ENCODE results near the gene LPAR5.

LPAR5 gene

GRCh38 chr12:6653342-6653741 lies 17.6 kb upstream of the LPAR5 start:
- no peak overlapping the region for H3K27ac ChIP-seq (ENCODE audit: low read depth, low read length, severe bottlenecking)
- no peaks in the 10 kb centered on the region for H3K4me1 ChIP-seq (ENCODE audit: control insufficient read depth, insufficient read depth, low read length, poor library complexity, severe bottlenecking)
- peaks cover 72% of the 10 kb centered on the region for H3K36me3 ChIP-seq (ENCODE audit: control insufficient read depth, insufficient read depth, low read length)
- WGBS, 2 experiments (ENCODE audit: insufficient coverage in 2 of 2), result 90 to 100% methylated on average over 1 of the region's 1 CpG
- no peak overlapping the region for H3K4me3 ChIP-seq (ENCODE audit: extremely low read depth, insufficient read depth, low read length, poor library complexity, severe bottlenecking)
- no peaks in the 10 kb centered on the region for H3K9me3 ChIP-seq (ENCODE audit: control insufficient read depth, low read length)

DNA sequence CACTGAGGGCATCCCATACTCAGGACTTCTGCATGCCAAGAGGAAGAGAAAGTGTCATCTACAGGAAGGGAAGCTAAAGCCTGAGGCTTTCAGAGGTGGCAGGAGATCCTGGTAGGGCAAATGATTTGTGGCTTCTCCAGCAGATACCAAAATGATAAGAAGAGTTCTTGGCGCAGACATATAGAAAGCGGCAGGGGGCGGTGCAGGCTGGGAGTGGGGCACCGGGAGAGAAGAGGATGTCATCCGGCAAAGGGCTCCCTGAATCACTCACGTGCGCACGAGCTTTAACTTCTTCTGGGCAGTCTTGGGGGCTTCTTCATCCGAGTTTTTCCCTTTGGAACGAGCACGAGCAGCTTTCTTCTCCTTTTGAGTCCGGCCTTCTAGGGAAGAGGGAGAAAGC lies 16.6 kb upstream of the LPAR5 start:
- Histone ChIP-seq H3K4me1 (ENCODE audit: control insufficient read depth, insufficient read depth, low read length, poor library complexity, severe bottlenecking) (no peaks in the 10 kb centered on the region), H3K4me3 (ENCODE audit: extremely low read depth, insufficient read depth, low read length, poor library complexity, severe bottlenecking) (no peak overlapping the region), H3K27ac (ENCODE audit: low read depth, low read length, severe bottlenecking) (no peak overlapping the region), H3K9me3 (ENCODE audit: control insufficient read depth, low read length) (no peaks in the 10 kb centered on the region), H3K36me3 (ENCODE audit: control insufficient read depth, insufficient read depth, low read length) (peaks cover 75% of the 10 kb centered on the region)
- 93 to 97% methylated on average over 8 to 11 of the region's 12 CpGs for WGBS, 2 experiments (ENCODE audit: insufficient coverage in 2 of 2)

GRCh38 chr12:6650832-6651231 lies 15.1 kb upstream of the LPAR5 start:
- no peak overlapping the region for H3K27ac ChIP-seq (ENCODE audit: low read depth, low read length, severe bottlenecking)
- H3K9me3 ChIP-seq (ENCODE audit: control insufficient read depth, low read length), result no peaks in the 10 kb centered on the region
- WGBS, 2 experiments (ENCODE audit: insufficient coverage in 2 of 2), result 100% methylated on average over 1 of the region's 8 CpGs
- H3K4me3 ChIP-seq (ENCODE audit: extremely low read depth, insufficient read depth, low read length, poor library complexity, severe bottlenecking), result no peak overlapping the region
- H3K4me1 ChIP-seq (ENCODE audit: control insufficient read depth, insufficient read depth, low read length, poor library complexity, severe bottlenecking), result no peaks in the 10 kb centered on the region
- peaks cover 65% of the 10 kb centered on the region for H3K36me3 ChIP-seq (ENCODE audit: control insufficient read depth, insufficient read depth, low read length)

- 36 to 46% methylated on average over 35 to 37 of the region's 38 CpGs for WGBS, 2 experiments (ENCODE audit: insufficient coverage in 2 of 2)
- H3K4me1 ChIP-seq (ENCODE audit: control insufficient read depth, insufficient read depth, low read length, poor library complexity, severe bottlenecking), result no peaks in the 10 kb centered on the region
- H3K36me3 ChIP-seq (ENCODE audit: control insufficient read depth, insufficient read depth, low read length), result peaks cover 34% of the 10 kb centered on the region
- peak within 1 kb of the TSS; percentile 5 for H3K4me3 ChIP-seq (ENCODE audit: extremely low read depth, insufficient read depth, low read length, poor library complexity, severe bottlenecking)
- H3K27ac ChIP-seq (ENCODE audit: low read depth, low read length, severe bottlenecking), result no peak within 1 kb of the TSS
- peaks cover 5% of the 10 kb centered on the region for H3K9me3 ChIP-seq (ENCODE audit: control insufficient read depth, low read length)
These were observed 11.4 kb upstream of the LPAR5 start, which contains the start of gene ACRBP for GRCh38 chr12:6647083-6647604. Gene ACRBP, minus strand, starts transcription at chr12:6647432. Its CDS starts 66 bp downstream, at chr12:6647366.

GRCh38 chr12:6646276-6647082 lies 10.7 kb upstream of the LPAR5 start:
- H3K36me3 ChIP-seq (ENCODE audit: control insufficient read depth, insufficient read depth, low read length), result peaks cover 31% of the 10 kb centered on the region
- WGBS, 2 experiments (ENCODE audit: insufficient coverage in 2 of 2), result 89 to 96% methylated on average over 18 to 27 of the region's 28 CpGs
- no peak overlapping the region for H3K4me3 ChIP-seq (ENCODE audit: extremely low read depth, insufficient read depth, low read length, poor library complexity, severe bottlenecking)
- H3K27ac ChIP-seq (ENCODE audit: low read depth, low read length, severe bottlenecking), result no peak overlapping the region
- H3K9me3 ChIP-seq (ENCODE audit: control insufficient read depth, low read length), result peaks cover 5% of the 10 kb centered on the region
- H3K4me1 ChIP-seq (ENCODE audit: control insufficient read depth, insufficient read depth, low read length, poor library complexity, severe bottlenecking), result no peaks in the 10 kb centered on the region

DNA sequence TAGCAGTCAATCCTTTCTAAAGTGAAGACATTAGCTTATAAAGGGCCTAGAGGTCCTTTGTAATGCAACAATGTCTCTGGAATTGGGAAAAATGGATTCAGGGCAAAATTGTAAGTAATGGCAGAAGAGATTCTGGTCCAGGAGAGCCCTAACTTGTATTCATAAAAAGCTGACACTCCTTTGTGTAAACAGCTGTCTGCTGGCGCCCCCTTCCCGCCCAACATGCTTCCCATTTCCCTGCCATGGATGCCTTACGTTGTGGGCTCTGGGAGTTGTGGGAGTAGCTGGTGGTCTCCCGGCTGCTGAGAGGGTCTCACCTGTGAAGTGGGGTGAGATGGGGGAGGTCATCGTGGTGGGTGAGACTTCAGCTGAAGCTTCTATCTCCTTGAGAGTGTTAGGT lies 9.1 kb upstream of the LPAR5 start:
- H3K36me3 ChIP-seq (ENCODE audit: control insufficient read depth, insufficient read depth, low read length), result peaks cover 15% of the 10 kb centered on the region
- H3K4me1 ChIP-seq (ENCODE audit: control insufficient read depth, insufficient read depth, low read length, poor library complexity, severe bottlenecking), result no peaks in the 10 kb centered on the region
- peak overlapping the region; percentile 24 for H3K27ac ChIP-seq (ENCODE audit: low read depth, low read length, severe bottlenecking)
- H3K4me3 ChIP-seq (ENCODE audit: extremely low read depth, insufficient read depth, low read length, poor library complexity, severe bottlenecking), result no peak overlapping the region
- 28 to 61% methylated on average over 2 to 3 of the region's 5 CpGs for WGBS, 2 experiments (ENCODE audit: insufficient coverage in 2 of 2)
- H3K9me3 ChIP-seq (ENCODE audit: control insufficient read depth, low read length), result peaks cover 5% of the 10 kb centered on the region

- peaks cover 15% of the 10 kb centered on the region for H3K36me3 ChIP-seq (ENCODE audit: control insufficient read depth, insufficient read depth, low read length)
- H3K9me3 ChIP-seq (ENCODE audit: control insufficient read depth, low read length), result peaks cover 5% of the 10 kb centered on the region
- peaks cover 2% of the 10 kb centered on the region for H3K4me1 ChIP-seq (ENCODE audit: control insufficient read depth, insufficient read depth, low read length, poor library complexity, severe bottlenecking)
- WGBS, 2 experiments (ENCODE audit: insufficient coverage in 2 of 2), result 84 to 85% methylated on average over 4 of the region's 6 CpGs
- no peak overlapping the region for H3K4me3 ChIP-seq (ENCODE audit: extremely low read depth, insufficient read depth, low read length, poor library complexity, severe bottlenecking)
- H3K27ac ChIP-seq (ENCODE audit: low read depth, low read length, severe bottlenecking), result peak overlapping the region; percentile 24
These were observed 8.5 kb upstream of the LPAR5 start for GRCh38 chr12:6644257-6644596.

GRCh38 chr12:6643569-6644256 lies 8.0 kb upstream of the LPAR5 start:
- Histone ChIP-seq H3K4me1 (ENCODE audit: control insufficient read depth, insufficient read depth, low read length, poor library complexity, severe bottlenecking) (peaks cover 7% of the 10 kb centered on the region), H3K9me3 (ENCODE audit: control insufficient read depth, low read length) (peaks cover 5% of the 10 kb centered on the region), H3K36me3 (ENCODE audit: control insufficient read depth, insufficient read depth, low read length) (peaks cover 14% of the 10 kb centered on the region), H3K4me3 (ENCODE audit: extremely low read depth, insufficient read depth, low read length, poor library complexity, severe bottlenecking) (no peak overlapping the region), H3K27ac (ENCODE audit: low read depth, low read length, severe bottlenecking) (no peak overlapping the region)
- 88 to 93% methylated on average over 4 to 6 of the region's 6 CpGs for WGBS, 2 experiments (ENCODE audit: insufficient coverage in 2 of 2)

- peaks cover 19% of the 10 kb centered on the region for H3K4me1 ChIP-seq (ENCODE audit: control insufficient read depth, insufficient read depth, low read length, poor library complexity, severe bottlenecking)
- WGBS, 2 experiments (ENCODE audit: insufficient coverage in 2 of 2), result 80 to 84% methylated on average over 4 of the region's 4 CpGs
These were observed 5.4 kb upstream of the LPAR5 start for GRCh38 chr12:6641131-6641530.

DNA sequence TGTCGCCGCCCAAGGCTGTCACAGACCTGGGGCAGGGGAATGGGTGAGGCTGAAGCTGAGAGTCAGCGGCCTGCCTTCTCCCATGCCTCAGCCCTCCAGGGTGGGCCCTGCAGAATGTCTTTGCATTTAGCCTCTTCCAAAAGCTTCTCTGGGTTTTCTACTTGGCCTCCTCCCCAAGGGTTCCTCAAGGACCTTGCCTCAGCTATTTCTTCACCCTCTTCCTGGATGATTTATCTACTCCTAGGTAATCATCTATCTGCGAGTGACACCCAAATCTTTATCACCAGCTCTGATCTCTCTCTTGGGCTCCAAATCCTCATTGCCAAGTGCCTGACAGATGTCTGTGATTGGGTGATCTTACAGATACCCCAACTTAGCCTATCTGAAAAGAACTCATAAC lies 4.7 kb upstream of the LPAR5 start:
- 91 to 100% methylated on average over 2 to 3 of the region's 4 CpGs for WGBS, 2 experiments (ENCODE audit: insufficient coverage in 2 of 2)
- Histone ChIP-seq H3K4me1 (ENCODE audit: control insufficient read depth, insufficient read depth, low read length, poor library complexity, severe bottlenecking) (peaks cover 25% of the 10 kb centered on the region), H3K36me3 (ENCODE audit: control insufficient read depth, insufficient read depth, low read length) (peaks cover 4% of the 10 kb centered on the region), H3K4me3 (ENCODE audit: extremely low read depth, insufficient read depth, low read length, poor library complexity, severe bottlenecking) (no peak overlapping the region), H3K27ac (ENCODE audit: low read depth, low read length, severe bottlenecking) (no peak overlapping the region), H3K9me3 (ENCODE audit: control insufficient read depth, low read length) (peaks cover 5% of the 10 kb centered on the region)

More at GRCh38 chr12:6641131-6641530, 5.4 kb upstream of the LPAR5 start:
- Histone ChIP-seq H3K9me3 (ENCODE audit: control insufficient read depth, low read length) (peaks cover 5% of the 10 kb centered on the region), H3K4me3 (ENCODE audit: extremely low read depth, insufficient read depth, low read length, poor library complexity, severe bottlenecking) (no peak overlapping the region), H3K27ac (ENCODE audit: low read depth, low read length, severe bottlenecking) (no peak overlapping the region), H3K36me3 (ENCODE audit: control insufficient read depth, insufficient read depth, low read length) (peaks cover 4% of the 10 kb centered on the region)

All from mesodermal cell (in vitro differentiated cells).